NB4 (cell line): Measurements from ENCODE around the gene MAP1B.
A peak's percentile ranks its signal among the peaks of the same experiment; 100 is the strongest.

ENCODE experiments used
- DNase-seq: peaks from one replicate; pipeline ENCODE4 v3.0.0; 2010; ENCODE audit warnings: low read depth
- H3K4me3 ChIP-seq: one replicate; pipeline ENCODE4 v1.5.1; 2011; ENCODE audit warnings: mild to moderate bottlenecking, low read depth, low read length, moderate library complexity
- MYC ChIP-seq: IDR thresholded peaks from 2 replicates; pipeline ENCODE4 v1.6.1; 2011; ENCODE audit warnings: low read depth, low read length
- POLR2A ChIP-seq: IDR thresholded peaks from 2 replicates; pipeline ENCODE4 v1.6.1; 2011; ENCODE audit warnings: mild to moderate bottlenecking; ENCODE audit not compliant: insufficient read length; ENCODE audit errors: extremely low read depth
- TF ChIP-seq, protein P1 (sequence below): IDR thresholded peaks from 2 replicates; pipeline ENCODE4 v1.6.1; 2011; ENCODE audit warnings: low read depth, low read length
- TF ChIP-seq, protein P2 (sequence below): IDR thresholded peaks from one replicate; pipeline ENCODE4 v1.5.1; 2012; ENCODE audit warnings: low read depth, low read length

MAP1B gene

GRCh38 chr5:72245546-72245945, 138.3 kb downstream of the MAP1B start:
- DNase-seq, result no peak
- no peak overlapping the region for H3K4me3 ChIP-seq
- no peak for TF ChIP-seq POLR2A
- TF ChIP-seq, protein P1, sequence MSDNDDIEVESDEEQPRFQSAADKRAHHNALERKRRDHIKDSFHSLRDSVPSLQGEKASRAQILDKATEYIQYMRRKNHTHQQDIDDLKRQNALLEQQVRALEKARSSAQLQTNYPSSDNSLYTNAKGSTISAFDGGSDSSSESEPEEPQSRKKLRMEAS, result no peak
- TF ChIP-seq, protein P2, sequence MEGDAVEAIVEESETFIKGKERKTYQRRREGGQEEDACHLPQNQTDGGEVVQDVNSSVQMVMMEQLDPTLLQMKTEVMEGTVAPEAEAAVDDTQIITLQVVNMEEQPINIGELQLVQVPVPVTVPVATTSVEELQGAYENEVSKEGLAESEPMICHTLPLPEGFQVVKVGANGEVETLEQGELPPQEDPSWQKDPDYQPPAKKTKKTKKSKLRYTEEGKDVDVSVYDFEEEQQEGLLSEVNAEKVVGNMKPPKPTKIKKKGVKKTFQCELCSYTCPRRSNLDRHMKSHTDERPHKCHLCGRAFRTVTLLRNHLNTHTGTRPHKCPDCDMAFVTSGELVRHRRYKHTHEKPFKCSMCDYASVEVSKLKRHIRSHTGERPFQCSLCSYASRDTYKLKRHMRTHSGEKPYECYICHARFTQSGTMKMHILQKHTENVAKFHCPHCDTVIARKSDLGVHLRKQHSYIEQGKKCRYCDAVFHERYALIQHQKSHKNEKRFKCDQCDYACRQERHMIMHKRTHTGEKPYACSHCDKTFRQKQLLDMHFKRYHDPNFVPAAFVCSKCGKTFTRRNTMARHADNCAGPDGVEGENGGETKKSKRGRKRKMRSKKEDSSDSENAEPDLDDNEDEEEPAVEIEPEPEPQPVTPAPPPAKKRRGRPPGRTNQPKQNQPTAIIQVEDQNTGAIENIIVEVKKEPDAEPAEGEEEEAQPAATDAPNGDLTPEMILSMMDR, result no peak
- no peak for TF ChIP-seq MYC

DNA sequence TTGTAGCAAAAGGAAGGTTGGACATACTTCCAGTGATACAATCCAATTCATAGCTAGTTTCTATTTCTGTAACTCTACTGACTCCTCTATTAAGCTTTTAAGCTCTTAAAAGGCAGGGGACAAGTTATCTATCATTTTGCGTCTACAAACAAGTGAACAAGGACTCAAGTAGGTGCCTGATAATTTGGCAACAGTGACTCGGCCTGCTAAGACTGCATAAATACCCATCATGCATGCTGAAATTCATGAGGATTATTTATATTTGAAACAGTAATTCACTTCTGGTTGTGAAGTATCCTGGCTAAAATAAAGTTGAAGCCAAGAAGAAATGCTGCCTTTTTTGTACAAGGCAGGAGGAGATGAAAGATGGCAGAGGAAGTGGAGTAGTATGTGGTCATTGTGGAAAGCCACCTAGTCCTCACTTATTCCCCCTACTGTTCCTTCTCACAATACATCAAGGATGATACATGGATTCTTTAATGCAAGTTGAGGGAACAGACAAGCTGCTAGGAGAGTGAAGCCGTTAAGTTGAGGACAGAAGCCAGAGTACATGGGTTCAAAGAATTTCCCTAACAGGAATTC, 138.8 kb downstream of the MAP1B start:
- TF ChIP-seq, protein P1, result no peak
- TF ChIP-seq, protein P2, result no peak
- no peak for TF ChIP-seq POLR2A
- TF ChIP-seq MYC, result no peak
- H3K4me3 ChIP-seq, result no peak overlapping the region
- DNase-seq, result peak; percentile 16

GRCh38 chr5:72246954-72247442, 139.7 kb downstream of the MAP1B start:
- H3K4me3 ChIP-seq, result no peak overlapping the region
- TF ChIP-seq MYC (no peak), POLR2A (no peak)
- TF ChIP-seq, protein P2, result no peak
- TF ChIP-seq, protein P1, result no peak
- DNase-seq, result no peak

DNA sequence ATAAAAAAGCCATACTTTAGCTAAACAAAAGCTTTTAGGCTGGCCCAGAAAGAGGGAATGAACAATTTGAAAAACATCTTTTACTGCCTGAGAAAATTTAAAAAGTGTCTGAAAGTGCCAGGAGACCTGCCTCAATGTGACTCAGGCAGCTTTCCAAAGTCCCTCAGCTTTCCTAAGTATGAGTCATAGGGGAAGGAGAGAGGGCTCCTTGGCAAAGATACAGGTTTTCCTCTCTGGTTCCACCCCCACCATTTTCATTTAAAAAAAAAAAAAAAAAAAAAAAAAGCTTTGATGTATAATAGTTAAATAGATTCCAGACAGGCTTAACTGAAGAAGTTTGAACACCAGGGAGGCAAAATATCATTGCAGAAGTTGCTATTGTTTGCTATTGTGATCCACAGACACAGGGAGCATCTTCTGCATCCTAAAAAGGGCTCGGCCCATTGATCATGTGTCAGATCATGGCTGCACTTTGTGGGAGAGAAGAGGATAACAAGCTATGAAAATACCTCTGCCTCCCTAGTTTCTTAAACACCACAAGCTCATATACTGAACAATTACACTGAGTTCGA, 141.2 kb downstream of the MAP1B start:
- TF ChIP-seq, protein P1, result no peak
- TF ChIP-seq, protein P2, result no peak
- no peak for TF ChIP-seq POLR2A
- no peak for TF ChIP-seq MYC
- no peak for DNase-seq
- no peak overlapping the region for H3K4me3 ChIP-seq

GRCh38 chr5:72251386-72251785, 144.1 kb downstream of the MAP1B start:
- no peak for DNase-seq
- TF ChIP-seq POLR2A (no peak), MYC (no peak)
- TF ChIP-seq, protein P2, result no peak
- TF ChIP-seq, protein P1, result no peak
- H3K4me3 ChIP-seq, result no peak overlapping the region

DNA sequence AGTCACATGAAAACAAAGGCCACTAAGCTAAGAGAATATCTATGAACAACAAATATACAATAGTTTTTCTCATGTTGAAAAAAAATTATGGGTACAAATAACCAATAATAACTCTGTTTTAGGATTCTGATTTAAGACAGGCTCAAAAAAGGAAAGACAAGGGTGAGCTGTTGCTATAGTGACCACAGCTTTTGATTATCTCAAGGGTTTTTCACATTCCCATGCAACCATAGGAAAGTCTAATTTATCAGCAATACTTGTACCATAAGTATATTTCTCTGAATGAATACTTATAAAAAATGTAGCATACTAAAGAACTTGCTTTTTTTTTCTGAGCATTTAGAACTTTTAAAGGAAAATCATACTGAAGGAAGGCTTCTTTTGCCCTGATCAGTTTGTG, 144.7 kb downstream of the MAP1B start:
- TF ChIP-seq, protein P1, result no peak
- TF ChIP-seq POLR2A (no peak), MYC (no peak)
- TF ChIP-seq, protein P2, result no peak
- no peak overlapping the region for H3K4me3 ChIP-seq
- DNase-seq, result no peak
